ENCODE data around the gene GALR3. TPM values are rescaled to one million over a fixed set of nuclear protein-coding genes. Genes with fewer than 3 reads are reported as not detected.

GALR3 gene
- total and polyA plus RNA-seq, 2 of the 8 experiments (the other 6 are each of a cell fraction or from before 2014, with no cell fraction given): 0.84 to 1.1 TPM

- TF ChIP-seq PHF8 (conservative IDR thresholded peaks at IDR 0.05; ENCODE audit: low read depth, low read length) (peak; percentile 86), BACH1 (IDR thresholded peaks at IDR 0.05; ENCODE audit: low read length) (no peak), CTCF (IDR thresholded peaks at IDR 0.05; ENCODE audit: control extremely low read depth in 1 of 3, insufficient read depth in 1 of 3, low read depth in 1 of 3, low read length in 3 of 3) (no peak), CHD7 (IDR thresholded peaks at IDR 0.05; ENCODE audit: insufficient replicate concordance, low read length) (no peak), ASH2L (IDR thresholded peaks at IDR 0.05; ENCODE audit: low read length) (peak; percentile 90), CBX5 (IDR thresholded peaks at IDR 0.05; ENCODE audit: low read depth, low read length) (no peak), BRCA1 (IDR thresholded peaks at IDR 0.05; ENCODE audit: low read depth, low read length) (no peak), KDM1A (IDR thresholded peaks at IDR 0.05; ENCODE audit: borderline replicate concordance, low read length) (no peak), SP4 (IDR thresholded peaks at IDR 0.05; ENCODE audit: low read length) (no peak)
Observed at GRCh38 chr22:37849089-37849751, 26.0 kb downstream of the GALR3 start, which contains the start of gene EIF3L (continued).

Data from H1 (cell line).